OCI-LY7 (cell line): ENCODE results near the gene ACAA2. TPM values are rescaled to one million over a fixed set of nuclear protein-coding genes. Genes with fewer than 3 reads are reported as not detected.

Source experiments
- BruUV-seq: library from RNA; stranded (reverse); fragments of 400-500 nt; replicated peaks from 2 replicates; lab custom pipeline; 2021; lab: Mats Ljungman, UMichigan
- CTCF ChIA-PET: fragments of 300-600 bp; sonication (Branson Sonifier 250); formaldehyde crosslinking; loops from one replicate; lab custom pipeline; 2022; ENCODE audit warnings: antibody characterized with exemption; ENCODE audit not compliant: unreplicated experiment; lab: Charles Lee
- POLR2A ChIA-PET: fragments of 300-600 bp; sonication (Branson Sonifier 250); formaldehyde crosslinking; loops from one replicate; lab custom pipeline; 2022; ENCODE audit warnings: antibody characterized with exemption; lab: Charles Lee
- DNase-seq: peaks from one replicate; pipeline ENCODE4 v3.0.0-alpha.2; 2015; ENCODE audit warnings: low spot score
- H2AFZ ChIP-seq: fragments of 200-600 bp; sonication (generic), shearing (Covaris generic); 2 replicates; pipeline ENCODE4 v1.6.1; 2014; ENCODE audit warnings: mild to moderate bottlenecking, antibody characterized with exemption, low read length, moderate library complexity
- H3K27ac ChIP-seq: fragments of 200-600 bp; sonication (generic); 2 replicates; pipeline ENCODE4 v1.5.1; 2014; ENCODE audit warnings: mixed run types, low read depth, mild to moderate bottlenecking, moderate library complexity, low read length, inconsistent platforms; ENCODE audit not compliant: poor library complexity, severe bottlenecking
- H3K36me3 ChIP-seq: fragments of 200-600 bp; sonication (generic); 2 replicates; pipeline ENCODE4 v1.6.1; 2014; ENCODE audit warnings: mild to moderate bottlenecking, antibody characterized with exemption, low read length, moderate library complexity, mixed read lengths; ENCODE audit not compliant: insufficient read depth
- H3K4me1 ChIP-seq: fragments of 200-600 bp; sonication (generic); 2 replicates; pipeline ENCODE4 v1.5.1; 2014; ENCODE audit warnings: mild to moderate bottlenecking, low read length; ENCODE audit not compliant: insufficient read depth, poor library complexity, severe bottlenecking
- H3K4me2 ChIP-seq: fragments of 200-600 bp; sonication (generic); 2 replicates; pipeline ENCODE4 v1.6.1; 2014; ENCODE audit warnings: mild to moderate bottlenecking, low read length
- H3K4me3 ChIP-seq: fragments of 200-600 bp; sonication (generic); 2 replicates; pipeline ENCODE4 v1.5.1; 2014; ENCODE audit warnings: mild to moderate bottlenecking, low read depth, low read length; ENCODE audit not compliant: poor library complexity, severe bottlenecking
- H3K79me2 ChIP-seq: fragments of 200-600 bp; sonication (generic); 2 replicates; pipeline ENCODE4 v1.6.1; 2016; ENCODE audit warnings: low read depth, mild to moderate bottlenecking, low read length, moderate library complexity, mixed read lengths; ENCODE audit not compliant: insufficient read depth
- H3K9me2 ChIP-seq: fragments of 200-600 bp; sonication (generic); 2 replicates; pipeline ENCODE4 v1.6.1; 2016; ENCODE audit warnings: mild to moderate bottlenecking, low read length, mixed read lengths; ENCODE audit not compliant: insufficient read depth
- H3K9me3 ChIP-seq: fragments of 200-600 bp; sonication (generic); 2 replicates; pipeline ENCODE4 v1.6.1; 2014; ENCODE audit warnings: mild to moderate bottlenecking, mixed run types, low read length, mixed read lengths
- H4K20me1 ChIP-seq: fragments of 200-600 bp; sonication (generic); 2 replicates; pipeline ENCODE4 v1.6.1; 2014; ENCODE audit warnings: mild to moderate bottlenecking, antibody characterized with exemption, low read length, moderate library complexity, mixed read lengths; ENCODE audit not compliant: insufficient read depth
- CTCF ChIP-seq: fragments of 200-600 bp; sonication (generic); conservative IDR thresholded peaks from 2 replicates; pipeline ENCODE4 v1.5.1; 2014; ENCODE audit warnings: mild to moderate bottlenecking, antibody characterized with exemption, low read length, moderate library complexity, mixed read lengths
- EZH2phosphoT487 ChIP-seq: fragments of 200-600 bp; sonication (generic); IDR thresholded peaks from 2 replicates; pipeline ENCODE4 v1.6.1; 2018; ENCODE audit warnings: low read depth, borderline replicate concordance, mild to moderate bottlenecking, mixed run types, antibody characterized with exemption, low read length, moderate library complexity, mixed read lengths
- intact Hi-C: fragments of 100-400 bp; cut with micrococcal nuclease; formaldehyde crosslinking; loops from one replicate; pipeline ENCODE4 v1.10.0; 2022; ENCODE audit not compliant: unreplicated experiment
- total RNA-seq, 2 experiments: library from RNA; depleted of rRNA in 1 of 2; stranded (reverse); fragments of >200 nt in 1 of 2; shearing (Covaris generic) in 1 of 2; gene quantifications; 2 replicates each; pipeline ENCODE4 v1.2.3, GENCODE V29; 2014 to 2022

ACAA2 gene
- total RNA-seq, 2 experiments from 2014 or later: 30.8 to 54.4 TPM

GRCh38 chr18:49753643-49754042, 59.7 kb downstream of the ACAA2 start:
- no peak overlapping the region for H3K4me3 ChIP-seq
- ChIA-PET POLR2A (no interaction called here), CTCF (no interaction called here)
- H3K79me2 ChIP-seq: no peaks in the 10 kb centered on the region
- TF ChIP-seq CTCF (no peak), EZH2phosphoT487 (no peak)
- no peak for DNase-seq
- BruUV-seq: no TSS peak
- no peaks in the 10 kb centered on the region for H3K9me3 ChIP-seq
- H3K4me1 ChIP-seq: no peaks in the 10 kb centered on the region
- H4K20me1 ChIP-seq: no peaks in the 10 kb centered on the region
- no peaks in the 10 kb centered on the region for H3K9me2 ChIP-seq
- intact Hi-C loops: no loop called here
- H3K4me2 ChIP-seq: no peak overlapping the region
- H3K27ac ChIP-seq: no peak overlapping the region
- no peak overlapping the region for H2AFZ ChIP-seq
- no peaks in the 10 kb centered on the region for H3K36me3 ChIP-seq

- Histone ChIP-seq H3K36me3 (no peaks in the 10 kb centered on the region), H3K79me2 (no peaks in the 10 kb centered on the region), H3K9me3 (no peaks in the 10 kb centered on the region), H3K9me2 (no peaks in the 10 kb centered on the region), H3K4me2 (no peak overlapping the region), H3K4me1 (no peaks in the 10 kb centered on the region), H4K20me1 (no peaks in the 10 kb centered on the region), H3K27ac (no peak overlapping the region), H2AFZ (no peak overlapping the region), H3K4me3 (no peak overlapping the region)
- ChIA-PET POLR2A (interaction anchor here (0.6 kb wide), 1 partner anchor 320 kb away, joined by 3 read pairs; no protein-coding TSS in a partner anchor), CTCF (no interaction called here)
- DNase-seq: no peak
- intact Hi-C loops: no loop called here
- no peak for TF ChIP-seq CTCF
- no peak for TF ChIP-seq EZH2phosphoT487
- no TSS peak for BruUV-seq
Measured at GRCh38 chr18:49752095-49752457, 61.3 kb downstream of the ACAA2 start.

- CTCF ChIA-PET: no interaction called here
- intact Hi-C loops: no loop called here
- H3K4me2 ChIP-seq: no peak overlapping the region
Measured at GRCh38 chr18:49751427-49752094, 61.8 kb downstream of the ACAA2 start.

More at GRCh38 chr18:49751427-49752094, 61.8 kb downstream of the ACAA2 start:
- Histone ChIP-seq H3K79me2 (no peaks in the 10 kb centered on the region), H4K20me1 (no peaks in the 10 kb centered on the region), H3K9me2 (no peaks in the 10 kb centered on the region), H3K36me3 (no peaks in the 10 kb centered on the region), H3K4me1 (no peaks in the 10 kb centered on the region), H3K27ac (no peak overlapping the region), H3K9me3 (no peaks in the 10 kb centered on the region), H2AFZ (no peak overlapping the region), H3K4me3 (no peak overlapping the region)
- no TSS peak for BruUV-seq
- DNase-seq: no peak
- POLR2A ChIA-PET: interaction anchor here (0.6 kb wide), 1 partner anchor 319 kb away, joined by 3 read pairs; no protein-coding TSS in a partner anchor
- no peak for TF ChIP-seq EZH2phosphoT487
- TF ChIP-seq CTCF: no peak
